ENCODE data around the gene RIMS1. TPM values are rescaled to one million over a fixed set of nuclear protein-coding genes. Genes with fewer than 3 reads are reported as not detected.

The RIMS1 gene
- total RNA-seq, 1 donor from 2014 or later, result 0.17 TPM

DNA sequence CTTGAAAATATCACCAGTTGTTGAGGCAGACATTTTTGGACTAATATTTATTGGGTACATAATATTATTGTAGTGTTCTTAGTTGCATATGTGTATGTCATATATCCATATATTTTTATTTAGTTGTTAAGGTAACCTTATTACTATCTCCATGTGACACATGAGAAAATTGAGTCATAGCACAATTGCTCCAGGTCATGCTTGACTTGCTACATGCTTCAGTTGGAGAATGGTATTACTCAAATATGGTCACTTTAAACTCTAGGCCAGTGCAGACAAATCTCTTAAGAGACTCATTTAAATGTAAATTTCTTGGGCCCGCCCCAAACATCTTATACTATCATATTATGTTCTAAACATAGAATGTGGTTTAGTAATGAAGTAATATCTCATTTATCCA is 246.1 kb downstream of the RIMS1 start:
- peak; percentile 35 for DNase-seq (ENCODE audit: low read depth)
- TF ChIP-seq, protein P1, sequence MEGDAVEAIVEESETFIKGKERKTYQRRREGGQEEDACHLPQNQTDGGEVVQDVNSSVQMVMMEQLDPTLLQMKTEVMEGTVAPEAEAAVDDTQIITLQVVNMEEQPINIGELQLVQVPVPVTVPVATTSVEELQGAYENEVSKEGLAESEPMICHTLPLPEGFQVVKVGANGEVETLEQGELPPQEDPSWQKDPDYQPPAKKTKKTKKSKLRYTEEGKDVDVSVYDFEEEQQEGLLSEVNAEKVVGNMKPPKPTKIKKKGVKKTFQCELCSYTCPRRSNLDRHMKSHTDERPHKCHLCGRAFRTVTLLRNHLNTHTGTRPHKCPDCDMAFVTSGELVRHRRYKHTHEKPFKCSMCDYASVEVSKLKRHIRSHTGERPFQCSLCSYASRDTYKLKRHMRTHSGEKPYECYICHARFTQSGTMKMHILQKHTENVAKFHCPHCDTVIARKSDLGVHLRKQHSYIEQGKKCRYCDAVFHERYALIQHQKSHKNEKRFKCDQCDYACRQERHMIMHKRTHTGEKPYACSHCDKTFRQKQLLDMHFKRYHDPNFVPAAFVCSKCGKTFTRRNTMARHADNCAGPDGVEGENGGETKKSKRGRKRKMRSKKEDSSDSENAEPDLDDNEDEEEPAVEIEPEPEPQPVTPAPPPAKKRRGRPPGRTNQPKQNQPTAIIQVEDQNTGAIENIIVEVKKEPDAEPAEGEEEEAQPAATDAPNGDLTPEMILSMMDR (conservative IDR thresholded peaks at IDR 0.05; ENCODE audit: low read depth, low read length), result no peak
- H3K4me3 ChIP-seq (ENCODE audit: low read depth, low read length), result no peak overlapping the region

DNA sequence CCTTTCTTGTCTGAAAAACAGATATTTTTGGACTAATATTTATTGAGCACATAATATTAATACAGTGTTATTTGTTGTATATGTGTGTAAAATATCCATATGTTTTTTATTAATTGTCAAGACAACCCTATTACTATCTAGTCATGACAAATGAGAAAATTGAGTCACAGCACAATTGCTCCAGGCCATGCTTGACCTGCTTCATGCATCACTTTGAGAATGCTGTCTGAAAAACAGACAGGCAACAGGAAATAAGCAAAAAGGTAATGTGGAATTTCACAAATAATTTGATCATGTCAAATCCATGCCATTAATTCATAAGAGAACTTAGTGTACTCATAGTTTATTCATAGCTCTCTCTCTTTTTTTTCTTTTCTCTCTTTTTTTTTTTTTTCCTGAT is 246.5 kb downstream of the RIMS1 start:
- DNase-seq (ENCODE audit: low read depth), result peak; percentile 3
- TF ChIP-seq, protein P1 (conservative IDR thresholded peaks at IDR 0.05; ENCODE audit: low read depth, low read length), result no peak
- no peak overlapping the region for H3K4me3 ChIP-seq (ENCODE audit: low read depth, low read length)

DNA sequence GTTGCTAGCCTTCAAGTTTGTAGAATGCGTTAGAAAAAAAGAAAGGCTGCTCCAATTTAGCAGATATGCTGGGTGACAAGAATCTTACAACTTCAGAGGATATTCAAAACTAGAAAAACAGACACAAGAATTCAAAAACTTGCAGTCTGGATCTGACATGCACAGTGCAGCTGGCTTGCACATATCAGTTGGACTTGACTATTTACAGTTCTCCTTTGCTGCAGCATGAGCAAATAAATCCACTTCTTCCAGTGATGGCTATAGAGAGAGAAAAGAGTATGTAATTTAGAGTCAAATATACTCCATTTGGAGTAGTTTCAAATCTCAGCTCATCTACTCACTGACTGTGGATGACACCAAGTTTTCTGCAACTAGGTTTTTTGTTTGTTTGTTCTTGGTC is 247.0 kb downstream of the RIMS1 start:
- TF ChIP-seq, protein P1 (conservative IDR thresholded peaks at IDR 0.05; ENCODE audit: low read depth, low read length), result no peak
- DNase-seq (ENCODE audit: low read depth), result no peak
- no peak overlapping the region for H3K4me3 ChIP-seq (ENCODE audit: low read depth, low read length)

DNA sequence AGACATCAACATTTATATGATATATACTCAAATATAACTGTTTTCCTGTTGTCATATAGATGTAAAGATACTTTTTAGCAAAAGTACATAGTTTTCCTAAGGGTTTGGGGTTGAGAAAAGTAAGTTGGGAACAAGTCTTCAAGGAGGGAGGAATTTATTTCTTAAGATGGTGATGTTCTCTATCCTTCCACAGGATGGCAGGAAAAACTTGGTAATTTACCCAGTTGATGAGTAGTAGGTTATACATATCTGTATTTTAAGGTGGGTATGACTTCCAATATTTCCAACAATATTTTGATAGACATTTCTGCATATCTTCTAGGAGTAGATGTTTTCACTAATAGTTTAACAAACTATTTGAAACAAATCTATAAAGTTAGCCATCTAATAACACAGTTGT is 254.4 kb downstream of the RIMS1 start:
- H3K4me3 ChIP-seq (ENCODE audit: low read depth, low read length), result no peak overlapping the region
- TF ChIP-seq, protein P1 (conservative IDR thresholded peaks at IDR 0.05; ENCODE audit: low read depth, low read length), result peak; percentile 17
- no peak for DNase-seq (ENCODE audit: low read depth)

DNA sequence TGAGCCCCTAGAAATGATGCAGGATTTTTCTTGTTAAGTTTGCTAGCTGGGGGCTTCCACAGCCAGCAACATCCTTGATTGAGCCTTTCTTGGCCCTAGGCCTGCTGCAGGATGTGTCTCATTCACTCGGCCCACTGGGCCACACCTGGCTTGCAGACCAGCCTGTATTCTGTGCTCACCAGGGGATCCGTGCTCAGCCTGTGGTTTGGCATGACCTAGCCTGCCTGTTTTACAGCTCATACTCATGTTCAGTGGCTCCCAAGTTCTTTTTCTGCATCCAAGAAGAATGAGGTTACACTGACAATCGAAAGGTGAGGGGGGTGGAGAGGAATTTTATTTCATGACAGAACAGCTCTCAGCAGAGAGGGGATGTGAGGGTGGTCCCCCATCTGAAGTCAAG is 263.4 kb downstream of the RIMS1 start:
- H3K4me3 ChIP-seq (ENCODE audit: low read depth, low read length), result no peak overlapping the region
- no peak for DNase-seq (ENCODE audit: low read depth)
- TF ChIP-seq, protein P1 (conservative IDR thresholded peaks at IDR 0.05; ENCODE audit: low read depth, low read length), result no peak

DNA sequence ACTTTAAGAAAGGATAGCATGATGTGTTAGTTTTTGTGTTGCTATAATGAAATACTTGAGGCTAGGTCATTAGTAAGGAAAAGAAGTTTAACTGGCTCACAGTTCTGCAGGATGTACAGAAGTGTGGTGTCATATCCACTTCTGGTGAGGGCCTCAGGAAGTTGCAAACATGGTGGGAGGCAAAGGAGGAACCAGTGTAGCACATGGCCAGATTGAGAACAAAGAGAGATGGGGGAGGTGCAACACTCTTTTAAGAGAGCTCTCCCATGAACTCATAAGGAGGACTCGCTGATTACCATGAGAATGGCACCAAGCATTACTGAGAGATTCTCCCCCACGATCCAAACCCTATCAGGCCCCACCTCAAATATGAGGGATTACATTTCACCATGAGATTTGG is 265.4 kb downstream of the RIMS1 start:
- H3K4me3 ChIP-seq (ENCODE audit: low read depth, low read length), result no peak overlapping the region
- TF ChIP-seq, protein P1 (conservative IDR thresholded peaks at IDR 0.05; ENCODE audit: low read depth, low read length), result no peak
- no peak for DNase-seq (ENCODE audit: low read depth)

DNA sequence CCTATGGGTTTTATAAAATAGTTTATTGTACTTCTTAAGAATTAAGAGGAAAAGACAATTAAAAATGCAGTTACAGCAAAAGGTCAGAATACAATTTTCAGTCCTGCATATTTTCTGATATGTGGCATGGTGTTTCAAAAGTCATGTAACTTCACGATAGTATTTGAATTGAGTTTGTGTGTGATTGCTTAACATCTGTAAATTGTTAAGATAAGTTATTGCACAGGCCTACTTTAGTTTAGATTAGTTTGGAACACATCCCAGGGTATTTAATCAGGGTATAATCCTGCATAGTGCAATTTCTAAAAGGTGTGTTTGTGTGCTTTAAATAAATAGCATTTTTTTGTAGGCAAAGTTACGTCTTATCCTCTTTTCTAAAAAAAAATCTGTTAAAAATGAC is 289.6 kb downstream of the RIMS1 start:
- DNase-seq (ENCODE audit: low read depth), result no peak
- TF ChIP-seq, protein P1 (conservative IDR thresholded peaks at IDR 0.05; ENCODE audit: low read depth, low read length), result no peak
- H3K4me3 ChIP-seq (ENCODE audit: low read depth, low read length), result no peak overlapping the region

Measured in epithelial cell of proximal tubule (primary cell).